Body of pancreas (tissue), 4 donors: ENCODE measurements around the gene STX2. TPM values are rescaled to one million over a fixed set of nuclear protein-coding genes. Genes with fewer than 3 reads are reported as not detected.
"Not testable (repeated sequence)": the region's sequence is repeated elsewhere in the genome, so short reads cannot be mapped to it uniquely, and the experiment has no call there.

ENCODE experiments used
- ATAC-seq: fragments of 150-250 bp; one replicate; pipeline ENCODE4 v1.9.1; 2016
- DNase-seq, 4 donors: peaks; one replicate each; pipeline ENCODE4 v3.0.0-alpha.2; 2019
- H3K27ac ChIP-seq, 4 donors: fragments of 200-600 bp; sonication (generic); 1 replicate in 3 of 4; 2 replicates in 1 of 4; pipeline versions ENCODE4 v1.5.1 to v1.6.1; 2016 to 2019; ENCODE audit warnings: mild to moderate bottlenecking in 1 of 4, mixed read lengths in 1 of 4, moderate library complexity in 1 of 4
- H3K27me3 ChIP-seq, 2 donors: fragments of 200-600 bp; sonication (generic); one replicate each; pipeline ENCODE4 v1.6.0; 2016; ENCODE audit warnings: mild to moderate bottlenecking in 1 of 2
- H3K36me3 ChIP-seq, 2 donors: fragments of 200-600 bp; sonication (generic); replicated peaks in 1 of 2; 2 replicates each; pipeline ENCODE4 v1.5.1; 2016; ENCODE audit warnings: low read depth in 2 of 2; ENCODE audit not compliant: insufficient read depth in 1 of 2
- H3K4me1 ChIP-seq: fragments of 200-600 bp; sonication (generic); one replicate; pipeline ENCODE4 v1.6.0; 2016
- H3K4me3 ChIP-seq, 2 donors: fragments of 200-600 bp; sonication (generic); 1 replicate in 1 of 2; 2 replicates in 1 of 2; pipeline ENCODE4 v1.5.1; 2016 to 2019
- H3K9me3 ChIP-seq, 3 donors: fragments of 200-600 bp; sonication (generic); 1 replicate in 2 of 3; 2 replicates in 1 of 3; pipeline ENCODE4 v1.5.1; 2016
- POLR2A ChIP-seq, 3 donors: fragments of 450-650 bp; IDR thresholded peaks; one replicate each; pipeline ENCODE4 v1.6.1; 2016; ENCODE audit warnings: antibody characterized with exemption in 3 of 3, mild to moderate bottlenecking in 2 of 3
- WGBS, 2 donors: methylation state at CpG; one replicate each; pipeline ENCODE4 v1.1.5; 2017; 5-methylcytosine and 5-hydroxymethylcytosine counted together
- intact Hi-C: fragments of 100-400 bp; cut with DNase I; formaldehyde crosslinking; loops from one replicate; pipeline ENCODE4 v1.15.1; 2023
- total RNA-seq, 2 donors: library from RNA; depleted of rRNA; stranded (reverse); fragments of >200 nt; gene quantifications; one replicate each; pipeline ENCODE4 v1.1.0, GENCODE V29; 2016
- TF ChIP-seq, protein P1 (sequence below), 7 experiments: fragments of 450-650 bp in 4 of 7; fragments of 200-600 bp in 3 of 7; sonication (generic) in 3 of 7; IDR thresholded peaks; one replicate each; pipeline ENCODE4 v1.5.1; 2016 to 2019; ENCODE audit warnings: antibody characterized with exemption in 7 of 7

The STX2 gene
- total RNA-seq, 2 donors from 2014 or later: 17.1 to 18.8 TPM

DNA sequence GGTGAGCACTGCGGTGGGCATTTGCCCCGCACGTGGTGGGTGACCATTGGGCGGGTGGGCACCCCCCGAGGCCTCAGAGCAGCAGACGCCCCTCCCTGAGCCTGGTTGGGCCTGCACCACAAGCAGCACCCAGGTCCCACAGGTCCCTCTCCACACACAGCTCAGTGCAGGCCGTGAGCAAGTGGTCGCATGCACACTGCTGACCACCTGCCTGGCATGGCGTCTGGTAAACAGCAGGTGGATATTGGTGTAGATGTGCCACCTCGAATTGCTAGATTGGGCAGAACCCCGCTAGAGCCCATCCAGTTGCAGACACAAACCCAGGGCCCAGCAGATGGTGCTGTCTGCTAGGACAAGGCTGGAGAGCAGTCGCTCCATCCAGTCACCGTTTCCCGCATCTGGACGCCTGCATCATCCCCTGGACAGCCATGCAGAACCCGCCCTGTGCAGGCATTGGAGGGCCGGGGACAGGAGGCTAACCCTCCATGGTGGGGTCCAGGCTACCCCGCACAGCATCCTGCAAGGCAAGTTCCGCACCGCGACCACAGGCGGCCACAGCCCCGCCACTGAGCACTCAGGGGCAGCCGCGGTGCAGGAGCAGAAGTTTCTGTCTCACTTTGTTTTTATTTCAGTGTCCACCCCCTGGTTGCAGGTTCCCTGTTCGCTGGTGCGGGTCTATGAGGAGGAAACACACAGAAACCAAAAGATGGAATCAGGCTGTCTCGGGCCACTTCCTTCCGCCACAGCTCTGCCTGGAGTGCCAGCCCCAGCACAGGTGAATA lies 77.3 kb downstream of the STX2 start:
- DNase-seq (peak; percentile 20 to 44 (median 34)), ATAC-seq (no peak)
- TF ChIP-seq, protein P1, sequence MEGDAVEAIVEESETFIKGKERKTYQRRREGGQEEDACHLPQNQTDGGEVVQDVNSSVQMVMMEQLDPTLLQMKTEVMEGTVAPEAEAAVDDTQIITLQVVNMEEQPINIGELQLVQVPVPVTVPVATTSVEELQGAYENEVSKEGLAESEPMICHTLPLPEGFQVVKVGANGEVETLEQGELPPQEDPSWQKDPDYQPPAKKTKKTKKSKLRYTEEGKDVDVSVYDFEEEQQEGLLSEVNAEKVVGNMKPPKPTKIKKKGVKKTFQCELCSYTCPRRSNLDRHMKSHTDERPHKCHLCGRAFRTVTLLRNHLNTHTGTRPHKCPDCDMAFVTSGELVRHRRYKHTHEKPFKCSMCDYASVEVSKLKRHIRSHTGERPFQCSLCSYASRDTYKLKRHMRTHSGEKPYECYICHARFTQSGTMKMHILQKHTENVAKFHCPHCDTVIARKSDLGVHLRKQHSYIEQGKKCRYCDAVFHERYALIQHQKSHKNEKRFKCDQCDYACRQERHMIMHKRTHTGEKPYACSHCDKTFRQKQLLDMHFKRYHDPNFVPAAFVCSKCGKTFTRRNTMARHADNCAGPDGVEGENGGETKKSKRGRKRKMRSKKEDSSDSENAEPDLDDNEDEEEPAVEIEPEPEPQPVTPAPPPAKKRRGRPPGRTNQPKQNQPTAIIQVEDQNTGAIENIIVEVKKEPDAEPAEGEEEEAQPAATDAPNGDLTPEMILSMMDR (IDR thresholded peaks at IDR 0.05): peak in 3 of 7 experiments; percentile 37 to 40 (median 40)
- no peak for TF ChIP-seq POLR2A (IDR thresholded peaks at IDR 0.05)
- no peaks in the 10 kb centered on the region for H3K27me3 ChIP-seq
- H3K36me3 ChIP-seq: no peaks in the 10 kb centered on the region
- no peak overlapping the region for H3K27ac ChIP-seq
- no peak overlapping the region for H3K4me3 ChIP-seq
- intact Hi-C loops: no loop called here
- WGBS, 2 donors: 15 to 20% methylated on average over 4 to 27 of the region's 29 CpGs
- H3K9me3 ChIP-seq: peaks cover 0 to 5% (median 0%) of the 10 kb centered on the region in 3 donors
- H3K4me1 ChIP-seq: no peaks in the 10 kb centered on the region

DNA sequence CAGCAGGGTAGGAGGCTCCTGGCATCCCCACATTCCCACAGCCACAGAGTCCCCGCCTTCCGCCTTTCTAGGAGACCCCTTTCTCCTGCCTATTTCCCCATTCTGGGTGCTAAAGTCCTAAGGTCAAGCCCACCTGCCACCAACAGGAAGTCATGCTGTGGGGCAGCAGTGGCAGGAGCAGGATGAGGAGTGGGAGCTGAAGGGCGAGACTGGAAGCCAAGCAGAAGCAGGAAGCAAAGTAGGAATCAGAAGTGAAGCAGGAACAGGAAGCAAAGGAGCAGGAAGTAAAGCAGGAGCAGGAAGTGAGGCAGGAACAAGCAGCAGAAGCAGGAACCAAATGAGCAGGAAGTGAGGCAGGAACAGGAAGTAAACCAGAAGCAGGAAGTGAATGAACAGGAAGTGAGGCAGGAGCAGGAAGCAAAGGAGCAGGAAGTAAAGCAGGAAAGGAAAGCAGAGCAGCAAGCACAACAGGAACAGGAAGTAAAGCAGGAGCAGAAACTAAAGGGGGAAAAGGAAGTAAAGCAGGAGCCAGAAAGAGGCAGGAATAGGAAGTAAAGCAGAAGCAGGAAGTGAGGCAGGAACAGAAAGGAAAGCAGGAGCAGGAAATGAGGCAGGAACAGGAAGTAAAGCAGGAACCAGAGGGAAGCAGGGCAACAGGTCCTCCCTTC lies 84.7 kb downstream of the STX2 start:
- intact Hi-C loops: no loop called here
- no peaks in the 10 kb centered on the region for H3K4me1 ChIP-seq
- ATAC-seq: no peak
- TF ChIP-seq POLR2A (IDR thresholded peaks at IDR 0.05): no peak
- TF ChIP-seq, protein P1 (IDR thresholded peaks at IDR 0.05): no peak
- WGBS, 2 donors: 67 to 80% methylated on average over 3 of the region's 3 CpGs
- no peak overlapping the region for H3K27ac ChIP-seq
- H3K9me3 ChIP-seq: no peaks in the 10 kb centered on the region
- H3K36me3 ChIP-seq: no peaks in the 10 kb centered on the region
- no peak overlapping the region for H3K4me3 ChIP-seq
- no peaks in the 10 kb centered on the region for H3K27me3 ChIP-seq
- DNase-seq: no peak

DNA sequence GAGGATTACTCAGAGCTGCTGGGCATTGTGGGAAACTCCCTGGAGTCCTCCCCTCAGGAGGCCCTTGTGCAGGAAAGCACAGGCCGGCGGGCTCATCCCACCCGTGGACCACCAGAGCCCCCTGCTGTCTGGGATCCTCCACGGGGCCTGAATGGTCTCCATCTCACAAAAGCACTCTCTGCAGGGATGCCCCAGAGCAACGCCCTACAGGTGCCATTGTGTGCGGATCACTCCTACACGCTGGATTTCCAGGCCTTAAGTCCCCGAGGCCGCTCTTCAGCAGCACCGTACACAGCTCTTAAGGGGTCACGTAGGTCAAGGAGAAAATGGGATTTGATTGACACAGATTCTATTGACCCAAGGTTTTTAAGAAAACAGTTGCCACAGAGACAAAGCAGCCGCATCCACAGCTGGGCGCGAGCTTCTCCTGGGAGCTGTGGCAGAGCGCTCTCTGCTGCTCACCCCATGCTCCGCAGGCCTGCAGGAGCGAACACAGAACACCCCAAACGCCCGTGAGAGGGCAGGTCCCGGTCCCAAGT lies 86.3 kb downstream of the STX2 start:
- no peak overlapping the region for H3K27ac ChIP-seq
- no peaks in the 10 kb centered on the region for H3K36me3 ChIP-seq
- 17 to 31% methylated on average over 3 to 20 of the region's 20 CpGs for WGBS, 2 donors
- H3K4me1 ChIP-seq: peaks cover 4% of the 10 kb centered on the region
- H3K9me3 ChIP-seq: no peaks in the 10 kb centered on the region
- DNase-seq: no peak
- H3K27me3 ChIP-seq: no peaks in the 10 kb centered on the region
- TF ChIP-seq POLR2A (IDR thresholded peaks at IDR 0.05): no peak
- TF ChIP-seq, protein P1 (IDR thresholded peaks at IDR 0.05): no peak
- no peak for ATAC-seq
- no peak overlapping the region for H3K4me3 ChIP-seq
- intact Hi-C loops: no loop called here

DNA sequence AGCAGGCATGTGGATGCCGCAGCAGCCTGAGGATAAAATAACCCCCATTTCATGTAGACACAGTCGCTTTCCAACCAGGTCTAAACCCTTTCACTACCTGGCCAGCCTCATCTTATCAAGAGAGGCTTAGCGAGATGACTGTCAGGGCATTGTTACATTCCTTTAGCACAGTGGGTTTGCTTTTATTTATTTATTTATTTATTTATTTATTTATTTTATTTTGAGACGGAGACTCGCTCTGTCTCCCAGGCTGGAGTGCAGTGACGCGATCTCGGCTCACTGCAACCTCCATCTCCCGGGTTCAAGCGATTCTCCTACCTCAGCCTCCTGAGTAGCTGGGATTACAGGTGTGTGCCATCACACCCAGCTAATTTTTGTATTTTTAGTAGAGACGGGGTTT lies 87.0 kb downstream of the STX2 start:
- DNase-seq, intact Hi-C loops, H3K4me3 ChIP-seq, H3K9me3 ChIP-seq, H3K27ac ChIP-seq, H3K4me1 ChIP-seq, H3K36me3 ChIP-seq, ATAC-seq, H3K27me3 ChIP-seq: not testable (repeated sequence)
- 66 to 74% methylated on average over 10 to 11 of the region's 11 CpGs for WGBS, 2 donors

DNA sequence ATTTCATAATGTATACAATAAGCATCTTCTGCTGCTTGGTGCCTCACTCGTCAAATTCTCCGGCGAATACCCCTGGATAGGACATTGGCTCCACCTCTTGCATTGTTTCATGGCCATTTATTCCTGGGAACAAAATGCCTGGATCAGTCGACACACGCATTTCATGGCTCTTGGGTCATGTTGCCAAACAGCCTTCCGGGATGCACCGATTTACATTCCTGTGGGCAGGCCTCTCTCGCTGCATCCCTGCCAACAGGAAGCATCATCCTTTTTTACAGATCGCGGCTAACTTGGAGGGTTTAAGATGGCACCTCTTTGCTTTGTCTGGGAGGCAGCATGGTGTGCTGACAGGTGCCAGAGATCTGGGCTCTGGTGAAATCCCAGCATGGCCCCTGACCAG lies 90.3 kb downstream of the STX2 start:
- 41 to 53% methylated on average over 10 of the region's 10 CpGs for WGBS, 2 donors
- DNase-seq (no peak), ATAC-seq (no peak)
- Histone ChIP-seq H3K27ac (no peak overlapping the region), H3K9me3 (no peaks in the 10 kb centered on the region), H3K4me1 (peaks cover 6% of the 10 kb centered on the region), H3K27me3 (no peaks in the 10 kb centered on the region), H3K36me3 (no peaks in the 10 kb centered on the region), H3K4me3 (no peak overlapping the region)
- TF ChIP-seq POLR2A (IDR thresholded peaks at IDR 0.05): no peak
- TF ChIP-seq, protein P1 (IDR thresholded peaks at IDR 0.05): no peak
- intact Hi-C loops: no loop called here
